GM18861 (cell line): ENCODE measurements around the gene MYH6.
"Not testable (repeated sequence)": the region's sequence is repeated elsewhere in the genome, so short reads cannot be mapped to it uniquely, and the experiment has no call there.

Experiments used
- ATAC-seq: cut with Tn5 transposase; IDR thresholded peaks from one replicate; pipeline ENCODE4 v1.9.1; 2021; ENCODE audit not compliant: unreplicated experiment

The MYH6 gene

GRCh38 chr14:23436327-23437132 lies 28.5 kb upstream of the MYH6 start:
- ATAC-seq = no peak

- no peak for ATAC-seq
These were observed 27.7 kb upstream of the MYH6 start, which contains the start of gene MYH7 for GRCh38 chr14:23435543-23436326. MYH7 (minus strand) TSS chr14:23435660; CDS start chr14:23433732, 1,928 bp downstream.

GRCh38 chr14:23434488-23435222 lies 26.6 kb upstream of the MYH6 start:
- no peak for ATAC-seq

GRCh38 chr14:23433457-23433856 lies 25.4 kb upstream of the MYH6 start:
- no peak for ATAC-seq

- ATAC-seq = no peak
These were observed 24.9 kb upstream of the MYH6 start for GRCh38 chr14:23432946-23433345.

GRCh38 chr14:23432102-23432925 lies 24.2 kb upstream of the MYH6 start:
- ATAC-seq = no peak

- no peak for ATAC-seq
These were observed 23.4 kb upstream of the MYH6 start for GRCh38 chr14:23431486-23431885.

GRCh38 chr14:23430723-23431085 lies 22.6 kb upstream of the MYH6 start:
- ATAC-seq = no peak

- no peak for ATAC-seq
These were observed 22.1 kb upstream of the MYH6 start for GRCh38 chr14:23430016-23430722.

GRCh38 chr14:23428686-23429495 lies 20.8 kb upstream of the MYH6 start:
- ATAC-seq = no peak

- ATAC-seq = not testable (repeated sequence)
These were observed 17.7 kb upstream of the MYH6 start for GRCh38 chr14:23425798-23426197.

GRCh38 chr14:23425169-23425568 lies 17.1 kb upstream of the MYH6 start:
- no peak for ATAC-seq

- ATAC-seq = no peak
These were observed 15.6 kb upstream of the MYH6 start for GRCh38 chr14:23423657-23424056.

GRCh38 chr14:23421594-23421993 lies 13.5 kb upstream of the MYH6 start:
- no peak for ATAC-seq

- not testable (repeated sequence) for ATAC-seq
These were observed 11.6 kb upstream of the MYH6 start for GRCh38 chr14:23419646-23420045.

- no peak for ATAC-seq
These were observed 9.9 kb upstream of the MYH6 start for GRCh38 chr14:23418021-23418420.

- ATAC-seq = not testable (repeated sequence)
These were observed 9.2 kb upstream of the MYH6 start for GRCh38 chr14:23417269-23417668.

GRCh38 chr14:23416801-23417200 lies 8.7 kb upstream of the MYH6 start:
- ATAC-seq = no peak
